Gastroesophageal sphincter (tissue), 4 donors: ENCODE results near the gene DOCK10. TPM values are rescaled to one million over a fixed set of nuclear protein-coding genes. Genes with fewer than 3 reads are reported as not detected.

Experiments used
- ATAC-seq: fragments of 150-250 bp; one replicate; pipeline ENCODE4 v1.9.1; 2016; ENCODE audit warnings: mild to moderate bottlenecking, moderate library complexity
- H3K27ac ChIP-seq, 4 donors: fragments of 200-600 bp; sonication (generic) in 3 of 4; 1 replicate in 3 of 4; 2 replicates in 1 of 4; pipeline ENCODE4 v1.5.1; 2016 to 2019
- H3K27me3 ChIP-seq: fragments of 200-600 bp; sonication (generic); one replicate; pipeline ENCODE4 v1.5.1; 2019
- H3K36me3 ChIP-seq, 2 donors: fragments of 200-600 bp; sonication (generic); one replicate each; pipeline ENCODE4 v1.5.1; 2019; ENCODE audit warnings: control low read depth in 1 of 2
- H3K4me1 ChIP-seq, 3 donors: fragments of 200-600 bp; sonication (generic); 1 replicate in 2 of 3; 2 replicates in 1 of 3; pipeline ENCODE4 v1.5.1; 2016 to 2019; ENCODE audit warnings: control low read depth in 2 of 3
- H3K4me3 ChIP-seq, 2 donors: fragments of 200-600 bp; sonication (generic); one replicate each; pipeline ENCODE4 v1.5.1; 2019; ENCODE audit warnings: mild to moderate bottlenecking in 1 of 2, moderate library complexity in 1 of 2
- H3K9me3 ChIP-seq, 3 donors: fragments of 200-600 bp; sonication (generic); one replicate each; pipeline ENCODE4 v1.5.1; 2017 to 2019; ENCODE audit warnings: control low read depth in 2 of 3
- EP300 ChIP-seq: sonication (generic); formaldehyde crosslinking; IDR thresholded peaks from one replicate; pipeline ENCODE4 v1.6.1; 2017; ENCODE audit warnings: antibody characterized with exemption, mild to moderate bottlenecking
- POLR2A ChIP-seq, 2 donors: fragments of 450-650 bp; IDR thresholded peaks; one replicate each; pipeline ENCODE4 v1.6.1; 2017; ENCODE audit warnings: antibody characterized with exemption in 2 of 2, mild to moderate bottlenecking in 2 of 2, moderate library complexity in 1 of 2
- POLR2AphosphoS5 ChIP-seq: sonication (generic); formaldehyde crosslinking; IDR thresholded peaks from one replicate; pipeline ENCODE4 v1.6.1; 2017; ENCODE audit warnings: antibody characterized with exemption
- WGBS, 2 donors: methylation state at CpG; one replicate each; pipeline ENCODE4 v1.1.5; 2018; ENCODE audit warnings: low coverage in 1 of 2; 5-methylcytosine and 5-hydroxymethylcytosine counted together
- total RNA-seq, 4 donors: library from RNA; depleted of rRNA; stranded (reverse); fragments of >200 nt; gene quantifications; one replicate each; pipeline ENCODE4 v1.1.0, GENCODE V29; 2016
- TF ChIP-seq, protein P1 (sequence below), 4 experiments: fragments of 200-600 bp in 2 of 4; fragments of 450-650 bp in 2 of 4; sonication (generic) in 1 of 4; IDR thresholded peaks; one replicate each; pipeline ENCODE4 v1.5.1; 2017 to 2019; ENCODE audit warnings: antibody characterized with exemption in 4 of 4, mild to moderate bottlenecking in 2 of 4, moderate library complexity in 2 of 4

DOCK10 gene
- total RNA-seq, 4 donors from 2014 or later: 3.6 to 12.6 (median 7.3) TPM

GRCh38 chr2:224999754-225000153 lies 42.5 kb downstream of the DOCK10 start:
- Histone ChIP-seq H3K4me1 (peaks cover 0 to 6% (median 0%) of the 10 kb centered on the region in 3 donors), H3K4me3 (no peak overlapping the region), H3K27ac (no peak overlapping the region), H3K9me3 (no peaks in the 10 kb centered on the region), H3K27me3 (no peaks in the 10 kb centered on the region), H3K36me3 (no peaks in the 10 kb centered on the region)
- ATAC-seq: no peak
- no peak for TF ChIP-seq POLR2A (IDR thresholded peaks at IDR 0.05)
- no peak for TF ChIP-seq EP300
- TF ChIP-seq POLR2AphosphoS5: no peak
- TF ChIP-seq, protein P1, sequence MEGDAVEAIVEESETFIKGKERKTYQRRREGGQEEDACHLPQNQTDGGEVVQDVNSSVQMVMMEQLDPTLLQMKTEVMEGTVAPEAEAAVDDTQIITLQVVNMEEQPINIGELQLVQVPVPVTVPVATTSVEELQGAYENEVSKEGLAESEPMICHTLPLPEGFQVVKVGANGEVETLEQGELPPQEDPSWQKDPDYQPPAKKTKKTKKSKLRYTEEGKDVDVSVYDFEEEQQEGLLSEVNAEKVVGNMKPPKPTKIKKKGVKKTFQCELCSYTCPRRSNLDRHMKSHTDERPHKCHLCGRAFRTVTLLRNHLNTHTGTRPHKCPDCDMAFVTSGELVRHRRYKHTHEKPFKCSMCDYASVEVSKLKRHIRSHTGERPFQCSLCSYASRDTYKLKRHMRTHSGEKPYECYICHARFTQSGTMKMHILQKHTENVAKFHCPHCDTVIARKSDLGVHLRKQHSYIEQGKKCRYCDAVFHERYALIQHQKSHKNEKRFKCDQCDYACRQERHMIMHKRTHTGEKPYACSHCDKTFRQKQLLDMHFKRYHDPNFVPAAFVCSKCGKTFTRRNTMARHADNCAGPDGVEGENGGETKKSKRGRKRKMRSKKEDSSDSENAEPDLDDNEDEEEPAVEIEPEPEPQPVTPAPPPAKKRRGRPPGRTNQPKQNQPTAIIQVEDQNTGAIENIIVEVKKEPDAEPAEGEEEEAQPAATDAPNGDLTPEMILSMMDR (IDR thresholded peaks at IDR 0.05): no peak
- WGBS, 2 donors: 80 to 88% methylated on average over 3 of the region's 3 CpGs

DNA sequence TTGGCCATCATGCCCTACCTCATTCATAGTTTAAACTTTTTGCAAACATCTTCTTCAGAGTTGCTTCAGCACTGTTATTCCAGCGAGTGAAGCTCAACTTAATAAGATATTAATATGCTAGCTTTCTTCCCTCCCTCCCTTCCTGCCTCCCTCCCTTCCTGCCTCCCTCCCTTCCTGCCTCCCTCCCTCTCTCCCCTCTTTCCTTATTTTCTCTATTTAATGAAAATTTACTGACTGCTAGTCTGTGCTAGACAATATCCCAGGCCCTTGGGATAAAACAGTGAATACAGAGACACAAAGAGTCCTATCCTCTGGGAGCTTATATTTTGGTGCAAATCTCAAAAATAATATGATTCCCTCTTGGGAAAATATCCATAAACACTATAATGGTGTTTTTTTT lies 42.9 kb downstream of the DOCK10 start:
- Histone ChIP-seq H3K36me3 (no peaks in the 10 kb centered on the region), H3K27ac (no peak overlapping the region), H3K4me1 (peaks cover 0 to 6% (median 0%) of the 10 kb centered on the region in 3 donors), H3K4me3 (no peak overlapping the region), H3K9me3 (no peaks in the 10 kb centered on the region), H3K27me3 (no peaks in the 10 kb centered on the region)
- no peak for ATAC-seq
- TF ChIP-seq POLR2AphosphoS5: no peak
- TF ChIP-seq EP300: no peak
- TF ChIP-seq, protein P1 (IDR thresholded peaks at IDR 0.05): no peak
- TF ChIP-seq POLR2A (IDR thresholded peaks at IDR 0.05): no peak
- WGBS, 2 donors: 27 to 43% methylated on average over 1 of the region's 1 CpG

DNA sequence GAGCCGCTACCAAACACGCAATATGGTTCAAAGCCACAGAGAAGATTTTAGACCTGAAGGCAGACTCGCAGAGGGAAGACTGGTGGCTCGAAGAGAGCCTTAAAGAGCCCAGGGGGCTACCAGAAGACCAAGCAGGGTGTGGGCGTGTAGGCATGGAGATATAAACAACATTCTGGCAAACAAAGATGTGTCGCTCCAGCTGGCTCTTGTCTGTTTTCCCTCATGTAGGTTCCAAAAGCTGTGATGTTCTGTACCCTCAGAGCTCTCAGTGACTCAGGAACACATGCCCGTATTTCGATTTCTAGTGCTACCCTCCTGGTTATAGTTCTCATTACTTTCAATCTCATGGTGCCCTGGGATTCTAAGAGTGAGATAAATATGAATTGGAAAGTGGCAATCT lies 44.5 kb downstream of the DOCK10 start:
- no peaks in the 10 kb centered on the region for H3K27me3 ChIP-seq
- 45 to 50% methylated on average over 6 to 8 of the region's 8 CpGs for WGBS, 2 donors
- H3K4me1 ChIP-seq: peaks cover 0 to 6% (median 0%) of the 10 kb centered on the region in 3 donors
- H3K9me3 ChIP-seq: no peaks in the 10 kb centered on the region
- no peak overlapping the region for H3K4me3 ChIP-seq
- no peak for ATAC-seq
- TF ChIP-seq, protein P1 (IDR thresholded peaks at IDR 0.05): no peak
- no peak for TF ChIP-seq EP300
- no peak for TF ChIP-seq POLR2A (IDR thresholded peaks at IDR 0.05)
- no peak for TF ChIP-seq POLR2AphosphoS5
- H3K27ac ChIP-seq: no peak overlapping the region
- H3K36me3 ChIP-seq: no peaks in the 10 kb centered on the region

- Histone ChIP-seq H3K4me3 (no peak overlapping the region), H3K27ac (no peak overlapping the region), H3K36me3 (no peaks in the 10 kb centered on the region), H3K27me3 (no peaks in the 10 kb centered on the region), H3K4me1 (peaks cover 0 to 5% (median 0%) of the 10 kb centered on the region in 3 donors), H3K9me3 (no peaks in the 10 kb centered on the region)
- TF ChIP-seq EP300: no peak
- TF ChIP-seq POLR2A (IDR thresholded peaks at IDR 0.05): no peak
- TF ChIP-seq, protein P1 (IDR thresholded peaks at IDR 0.05): no peak
- WGBS, 2 donors: 74% methylated on average over 3 of the region's 3 CpGs
- ATAC-seq: no peak
These were observed 46.8 kb downstream of the DOCK10 start for GRCh38 chr2:224995419-224995818.

DNA sequence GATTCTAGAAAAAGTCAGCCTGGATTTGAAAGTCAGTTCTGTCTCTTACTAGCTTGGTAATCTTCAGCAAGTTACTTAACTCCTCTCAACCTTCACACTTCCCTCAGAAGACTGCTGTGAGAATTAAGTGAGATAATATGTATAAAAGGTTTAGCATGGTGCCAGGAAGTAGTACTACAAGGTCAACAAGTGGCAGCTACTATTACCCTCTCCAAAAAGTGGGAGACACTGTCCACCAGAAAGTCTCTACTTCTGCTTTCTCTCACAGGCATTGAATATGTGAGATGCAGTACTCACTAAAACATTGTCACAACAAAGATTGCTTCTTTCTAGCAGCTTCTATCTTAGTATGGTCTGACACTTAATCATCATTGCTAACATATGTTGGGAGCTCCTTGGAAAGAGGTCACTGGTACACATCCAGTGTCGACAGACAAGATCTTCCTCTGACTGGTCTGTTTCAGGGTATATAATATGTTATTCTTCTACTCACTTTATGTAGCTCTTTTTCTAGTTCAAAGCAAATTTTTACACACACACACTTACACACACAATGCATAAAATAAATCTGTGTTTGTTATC lies 47.9 kb downstream of the DOCK10 start:
- 67 to 87% methylated on average over 1 of the region's 1 CpG for WGBS, 2 donors

More for the DNA sequence above, 47.9 kb downstream of the DOCK10 start:
- Histone ChIP-seq H3K27ac (no peak overlapping the region), H3K9me3 (no peaks in the 10 kb centered on the region), H3K36me3 (no peaks in the 10 kb centered on the region), H3K4me1 (peaks cover 0 to 5% (median 0%) of the 10 kb centered on the region in 3 donors), H3K4me3 (no peak overlapping the region), H3K27me3 (no peaks in the 10 kb centered on the region)
- no peak for ATAC-seq
- TF ChIP-seq POLR2AphosphoS5 (no peak), EP300 (no peak), POLR2A (IDR thresholded peaks at IDR 0.05) (no peak)
- TF ChIP-seq, protein P1 (IDR thresholded peaks at IDR 0.05): no peak
